ENCODE results near the gene MEGF6. TPM values are rescaled to one million over a fixed set of nuclear protein-coding genes. Genes with fewer than 3 reads are reported as not detected.
A peak's percentile ranks its signal among the peaks of the same experiment; 100 is the strongest.

MEGF6 gene
- total and polyA plus RNA-seq, 4 donors: 6.0 to 19.9 (median 15.3) TPM

DNA sequence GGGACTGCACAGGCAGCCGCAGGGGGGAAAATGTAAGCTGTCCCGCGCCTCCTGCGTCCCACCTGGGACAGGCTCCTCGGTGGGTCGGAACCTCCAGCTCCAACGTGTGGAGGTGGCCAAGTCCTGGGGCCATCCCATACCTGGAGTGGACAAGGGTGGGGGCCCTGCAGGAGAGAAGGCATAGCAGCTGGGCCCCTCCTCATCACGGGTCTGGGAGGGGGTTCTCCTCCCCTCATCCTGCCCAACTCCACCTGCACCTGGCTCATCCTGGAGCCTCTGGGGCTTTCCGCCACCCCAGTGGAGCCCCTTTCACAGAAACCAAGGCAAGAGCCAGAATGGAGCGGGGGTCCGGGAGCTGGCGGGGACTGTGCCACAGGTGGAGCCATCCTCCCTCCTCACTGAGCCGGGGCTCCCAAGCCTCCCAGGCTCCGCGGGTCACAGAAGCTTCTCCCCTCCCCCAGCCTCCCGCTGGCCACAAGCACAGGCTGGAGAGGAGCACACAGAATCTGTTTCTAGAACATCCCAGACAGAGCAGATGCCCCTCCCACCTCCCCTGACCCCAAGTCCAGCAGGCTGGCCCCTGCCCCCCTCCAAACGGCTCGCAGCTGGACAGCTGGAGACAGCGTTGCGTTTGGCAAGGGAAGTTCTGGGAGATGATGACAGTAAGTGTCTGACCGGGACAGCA, 65.8 kb downstream of the MEGF6 start:
- no peak overlapping the region for H3K4me3 ChIP-seq (ENCODE audit: low read depth, low read length)
- H3K36me3 ChIP-seq (ENCODE audit: control insufficient read depth, insufficient read depth, low read length): peaks cover 39% of the 10 kb centered on the region
- 49% methylated on average over 13 of the region's 21 CpGs for WGBS (ENCODE audit: insufficient coverage)
- DNase-seq (ENCODE audit: low read depth in 4 of 6, low spot score in 6 of 6): no peak
- H3K27me3 ChIP-seq (ENCODE audit: control insufficient read depth, insufficient read depth, low read length): no peaks in the 10 kb centered on the region
- no peaks in the 10 kb centered on the region for H3K9me3 ChIP-seq (ENCODE audit: control insufficient read depth, insufficient read depth, low read length)
- peaks cover 56% of the 10 kb centered on the region for H3K4me1 ChIP-seq (ENCODE audit: control insufficient read depth, insufficient read depth, low read length)
- no peak overlapping the region for H3K27ac ChIP-seq (ENCODE audit: low read depth, low read length)

DNA sequence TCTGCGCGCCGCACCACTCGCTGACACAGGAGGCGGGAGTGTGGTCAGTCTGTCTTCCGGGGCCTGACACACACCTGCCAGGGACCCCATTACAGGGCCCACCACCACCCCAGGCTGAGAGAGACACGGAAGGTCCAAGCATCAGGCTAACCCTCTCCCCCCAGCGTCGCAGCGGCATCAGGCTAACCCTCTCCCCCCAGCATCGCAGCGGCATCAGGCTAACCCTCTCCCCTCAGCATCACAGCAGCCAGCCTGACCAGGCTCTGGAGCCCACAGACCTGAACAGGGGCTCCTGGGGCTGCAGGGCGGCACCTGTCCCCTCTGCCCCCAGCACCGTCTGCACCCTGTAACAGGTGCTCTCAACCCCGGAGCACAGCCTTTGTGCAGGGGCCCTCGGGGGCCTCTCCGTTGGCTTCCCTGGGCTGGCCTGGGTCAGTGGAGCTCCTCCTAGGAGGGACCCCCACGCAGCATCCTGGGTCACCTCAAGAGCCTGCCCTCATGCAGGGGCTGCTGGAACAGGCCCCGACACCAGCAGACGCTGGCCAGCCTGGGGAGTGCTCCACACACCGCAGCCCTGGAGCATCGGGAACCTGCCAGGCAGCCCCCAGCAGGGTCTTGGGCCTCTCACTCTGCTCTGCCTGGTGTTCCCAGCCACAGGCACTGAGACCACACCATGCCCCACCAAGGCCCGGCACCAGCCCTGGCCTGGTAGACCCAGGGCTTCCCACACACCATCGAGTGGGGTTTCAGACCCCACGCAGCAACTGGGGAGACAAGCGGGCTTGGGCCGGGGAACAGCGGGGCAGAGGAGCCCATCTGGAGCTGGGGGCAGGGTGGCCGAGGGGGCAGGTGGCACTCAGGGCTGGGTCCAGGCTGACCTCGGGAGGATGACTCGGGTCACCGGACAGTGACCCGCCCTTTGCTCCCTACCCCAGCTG, 67.0 kb downstream of the MEGF6 start:
- H3K4me1 ChIP-seq (ENCODE audit: control insufficient read depth, insufficient read depth, low read length): peaks cover 65% of the 10 kb centered on the region
- H3K27ac ChIP-seq (ENCODE audit: low read depth, low read length): no peak overlapping the region
- 82% methylated on average over 29 of the region's 33 CpGs for whole genome bisulfite sequencing (ENCODE audit: insufficient coverage)
- H3K36me3 ChIP-seq (ENCODE audit: control insufficient read depth, insufficient read depth, low read length): peaks cover 36% of the 10 kb centered on the region
- DNase-seq (ENCODE audit: low read depth in 4 of 6, low spot score in 6 of 6): no peak
- no peak overlapping the region for H3K4me3 ChIP-seq (ENCODE audit: low read depth, low read length)
- H3K9me3 ChIP-seq (ENCODE audit: control insufficient read depth, insufficient read depth, low read length): no peaks in the 10 kb centered on the region
- no peaks in the 10 kb centered on the region for H3K27me3 ChIP-seq (ENCODE audit: control insufficient read depth, insufficient read depth, low read length)

DNA sequence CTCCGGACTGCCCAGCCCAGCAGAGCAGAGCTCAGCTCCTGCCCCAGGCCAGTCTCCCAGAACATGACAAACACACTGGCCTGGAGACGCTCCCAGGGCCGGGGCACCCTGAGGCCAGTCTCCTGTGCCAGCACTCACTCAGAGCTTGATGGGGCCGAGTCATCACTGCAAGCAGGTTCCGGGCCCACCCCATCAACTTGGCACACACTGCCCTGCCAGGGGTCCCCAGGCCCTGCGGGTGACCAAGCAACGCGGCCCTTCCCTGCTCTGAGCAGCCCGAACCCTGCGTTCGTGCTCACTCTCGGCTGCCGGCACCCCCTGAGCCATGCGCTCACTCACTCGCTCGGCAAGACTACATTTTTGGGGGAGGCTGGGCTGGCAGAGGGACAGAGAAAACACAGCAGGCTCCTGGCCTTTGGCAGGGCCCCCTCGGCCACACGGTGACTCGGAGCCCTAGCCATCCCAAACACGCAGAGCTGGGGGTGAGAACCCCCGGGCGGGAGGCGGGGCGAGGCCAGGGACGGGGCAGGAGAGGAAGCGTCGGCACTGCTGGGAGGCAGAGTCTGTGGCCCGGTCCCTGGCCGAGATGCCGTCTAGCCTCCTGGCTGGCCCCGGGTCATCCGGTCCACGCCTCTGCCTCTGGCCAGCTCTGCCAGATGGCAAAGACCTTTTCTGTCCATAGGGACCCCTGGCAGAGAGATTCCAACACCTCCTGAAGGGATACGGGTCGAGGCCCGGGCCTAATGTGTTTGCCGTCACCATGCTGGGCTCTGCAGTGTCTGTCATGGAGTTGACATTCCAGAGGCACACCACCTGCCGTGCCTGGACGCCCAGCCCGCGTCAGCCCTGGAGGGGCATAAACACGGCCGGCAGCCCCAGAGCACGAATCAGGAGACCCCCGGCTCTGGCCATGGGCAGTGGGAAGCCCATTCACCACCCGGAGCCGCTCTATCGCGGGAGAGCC, 68.0 kb downstream of the MEGF6 start:
- Histone ChIP-seq H3K36me3 (ENCODE audit: control insufficient read depth, insufficient read depth, low read length) (peaks cover 26% of the 10 kb centered on the region), H3K4me3 (ENCODE audit: low read depth, low read length) (no peak overlapping the region), H3K4me1 (ENCODE audit: control insufficient read depth, insufficient read depth, low read length) (peaks cover 67% of the 10 kb centered on the region), H3K27ac (ENCODE audit: low read depth, low read length) (no peak overlapping the region), H3K9me3 (ENCODE audit: control insufficient read depth, insufficient read depth, low read length) (no peaks in the 10 kb centered on the region), H3K27me3 (ENCODE audit: control insufficient read depth, insufficient read depth, low read length) (no peaks in the 10 kb centered on the region)
- no peak for DNase-seq (ENCODE audit: low read depth in 4 of 6, low spot score in 6 of 6)
- 46% methylated on average over 49 of the region's 49 CpGs for whole genome bisulfite sequencing (ENCODE audit: insufficient coverage)

DNA sequence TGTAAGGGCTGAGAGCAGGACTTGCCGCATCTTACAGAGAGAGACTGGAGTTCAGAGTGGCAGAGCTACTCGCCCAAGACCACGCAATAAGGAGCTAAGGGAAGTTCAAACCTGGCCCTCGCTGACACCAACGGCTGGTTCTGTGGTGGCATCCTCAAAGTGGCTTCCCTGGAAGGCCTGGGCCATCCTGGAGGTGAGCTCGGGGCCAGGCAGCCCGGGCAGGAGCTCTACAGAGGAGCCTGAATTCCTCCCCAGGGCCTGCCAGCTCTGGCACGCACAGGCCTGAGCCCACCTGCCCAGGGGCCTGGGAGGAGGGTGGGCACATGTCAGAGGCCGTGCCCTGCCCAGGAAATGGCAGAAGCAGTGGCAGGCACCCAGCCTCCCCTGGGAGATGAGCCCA, 68.6 kb downstream of the MEGF6 start:
- H3K4me1 ChIP-seq (ENCODE audit: control insufficient read depth, insufficient read depth, low read length): peaks cover 66% of the 10 kb centered on the region
- H3K9me3 ChIP-seq (ENCODE audit: control insufficient read depth, insufficient read depth, low read length): no peaks in the 10 kb centered on the region
- H3K36me3 ChIP-seq (ENCODE audit: control insufficient read depth, insufficient read depth, low read length): peaks cover 19% of the 10 kb centered on the region
- H3K4me3 ChIP-seq (ENCODE audit: low read depth, low read length): no peak overlapping the region
- WGBS (ENCODE audit: insufficient coverage): 88% methylated on average over 9 of the region's 9 CpGs
- no peak for DNase-seq (ENCODE audit: low read depth in 4 of 6, low spot score in 6 of 6)
- no peaks in the 10 kb centered on the region for H3K27me3 ChIP-seq (ENCODE audit: control insufficient read depth, insufficient read depth, low read length)
- no peak overlapping the region for H3K27ac ChIP-seq (ENCODE audit: low read depth, low read length)

DNA sequence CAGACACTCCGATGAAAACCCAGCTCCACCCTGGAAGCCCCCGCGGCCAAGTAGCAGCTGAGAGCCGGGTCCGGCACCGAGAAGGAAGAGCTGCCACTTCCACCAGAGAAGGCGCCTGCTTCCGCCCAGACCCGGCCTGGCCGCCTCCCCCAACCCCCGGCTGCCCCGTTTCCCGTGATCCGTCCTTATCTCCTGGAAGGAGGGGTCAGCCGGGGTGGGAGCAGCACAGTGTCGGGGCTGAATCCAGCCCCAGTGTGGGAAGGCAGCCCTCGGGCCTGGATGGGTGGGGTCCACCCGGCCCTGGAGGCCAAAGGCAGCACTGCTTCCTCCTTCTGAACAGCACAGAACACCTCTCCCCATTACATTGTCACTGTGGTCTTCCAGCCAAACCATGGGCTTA, 69.4 kb downstream of the MEGF6 start:
- H3K9me3 ChIP-seq (ENCODE audit: control insufficient read depth, insufficient read depth, low read length): no peaks in the 10 kb centered on the region
- H3K27me3 ChIP-seq (ENCODE audit: control insufficient read depth, insufficient read depth, low read length): no peaks in the 10 kb centered on the region
- 68% methylated on average over 17 of the region's 18 CpGs for WGBS (ENCODE audit: insufficient coverage)
- H3K4me1 ChIP-seq (ENCODE audit: control insufficient read depth, insufficient read depth, low read length): peaks cover 58% of the 10 kb centered on the region
- H3K36me3 ChIP-seq (ENCODE audit: control insufficient read depth, insufficient read depth, low read length): peaks cover 12% of the 10 kb centered on the region
- no peak overlapping the region for H3K27ac ChIP-seq (ENCODE audit: low read depth, low read length)
- H3K4me3 ChIP-seq (ENCODE audit: low read depth, low read length): no peak overlapping the region
- no peak for DNase-seq (ENCODE audit: low read depth in 4 of 6, low spot score in 6 of 6)

DNA sequence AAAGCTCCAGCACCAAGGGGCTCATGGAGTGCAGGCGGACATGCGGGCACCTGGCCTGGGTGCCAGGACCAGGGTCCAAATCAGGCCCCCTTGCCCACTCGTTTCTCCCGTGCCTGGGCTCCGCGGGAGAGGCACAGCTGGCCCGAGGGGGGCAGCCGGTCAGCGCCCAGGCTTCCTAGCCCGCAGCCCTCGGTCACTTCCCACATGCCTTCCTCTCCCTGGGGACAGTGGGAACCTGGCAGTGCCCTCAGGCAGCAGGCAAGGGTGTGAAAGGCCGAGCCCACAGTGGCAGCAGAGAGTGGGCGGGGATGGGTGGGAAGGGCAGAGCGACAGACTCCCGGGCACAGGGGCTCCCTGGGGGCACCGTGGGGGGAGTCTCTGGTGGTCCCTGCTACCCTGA, 69.8 kb downstream of the MEGF6 start:
- H3K4me1 ChIP-seq (ENCODE audit: control insufficient read depth, insufficient read depth, low read length): peaks cover 58% of the 10 kb centered on the region
- H3K27ac ChIP-seq (ENCODE audit: low read depth, low read length): no peak overlapping the region
- DNase-seq (ENCODE audit: low read depth in 4 of 6, low spot score in 6 of 6): no peak
- no peaks in the 10 kb centered on the region for H3K27me3 ChIP-seq (ENCODE audit: control insufficient read depth, insufficient read depth, low read length)
- WGBS (ENCODE audit: insufficient coverage): 90% methylated on average over 16 of the region's 16 CpGs
- H3K4me3 ChIP-seq (ENCODE audit: low read depth, low read length): no peak overlapping the region
- no peaks in the 10 kb centered on the region for H3K9me3 ChIP-seq (ENCODE audit: control insufficient read depth, insufficient read depth, low read length)
- H3K36me3 ChIP-seq (ENCODE audit: control insufficient read depth, insufficient read depth, low read length): peaks cover 11% of the 10 kb centered on the region

DNA sequence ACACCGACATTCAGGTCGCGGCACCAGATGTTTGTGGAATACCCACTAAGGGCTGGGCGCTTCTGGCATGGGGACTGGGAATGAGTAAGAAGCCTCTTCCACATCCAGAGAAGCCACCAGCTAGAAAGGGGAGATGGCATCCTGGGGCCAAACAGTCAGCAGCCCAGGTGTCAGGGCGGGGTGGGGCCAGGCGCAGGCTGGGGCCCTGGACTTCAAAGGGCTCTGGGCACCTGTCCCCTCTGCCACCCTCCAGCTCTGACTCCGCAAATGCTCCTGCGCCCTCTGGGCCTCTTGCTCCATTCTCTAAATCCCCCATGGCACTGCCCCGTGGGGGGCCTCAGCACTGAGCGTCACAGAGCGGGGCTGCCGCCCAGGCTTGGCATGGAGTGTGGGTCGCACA, 70.4 kb downstream of the MEGF6 start:
- Histone ChIP-seq H3K9me3 (ENCODE audit: control insufficient read depth, insufficient read depth, low read length) (no peaks in the 10 kb centered on the region), H3K27ac (ENCODE audit: low read depth, low read length) (no peak overlapping the region), H3K36me3 (ENCODE audit: control insufficient read depth, insufficient read depth, low read length) (peaks cover 11% of the 10 kb centered on the region), H3K4me1 (ENCODE audit: control insufficient read depth, insufficient read depth, low read length) (peaks cover 52% of the 10 kb centered on the region), H3K27me3 (ENCODE audit: control insufficient read depth, insufficient read depth, low read length) (no peaks in the 10 kb centered on the region), H3K4me3 (ENCODE audit: low read depth, low read length) (no peak overlapping the region)
- WGBS (ENCODE audit: insufficient coverage): 93% methylated on average over 13 of the region's 13 CpGs
- no peak for DNase-seq (ENCODE audit: low read depth in 4 of 6, low spot score in 6 of 6)

DNA sequence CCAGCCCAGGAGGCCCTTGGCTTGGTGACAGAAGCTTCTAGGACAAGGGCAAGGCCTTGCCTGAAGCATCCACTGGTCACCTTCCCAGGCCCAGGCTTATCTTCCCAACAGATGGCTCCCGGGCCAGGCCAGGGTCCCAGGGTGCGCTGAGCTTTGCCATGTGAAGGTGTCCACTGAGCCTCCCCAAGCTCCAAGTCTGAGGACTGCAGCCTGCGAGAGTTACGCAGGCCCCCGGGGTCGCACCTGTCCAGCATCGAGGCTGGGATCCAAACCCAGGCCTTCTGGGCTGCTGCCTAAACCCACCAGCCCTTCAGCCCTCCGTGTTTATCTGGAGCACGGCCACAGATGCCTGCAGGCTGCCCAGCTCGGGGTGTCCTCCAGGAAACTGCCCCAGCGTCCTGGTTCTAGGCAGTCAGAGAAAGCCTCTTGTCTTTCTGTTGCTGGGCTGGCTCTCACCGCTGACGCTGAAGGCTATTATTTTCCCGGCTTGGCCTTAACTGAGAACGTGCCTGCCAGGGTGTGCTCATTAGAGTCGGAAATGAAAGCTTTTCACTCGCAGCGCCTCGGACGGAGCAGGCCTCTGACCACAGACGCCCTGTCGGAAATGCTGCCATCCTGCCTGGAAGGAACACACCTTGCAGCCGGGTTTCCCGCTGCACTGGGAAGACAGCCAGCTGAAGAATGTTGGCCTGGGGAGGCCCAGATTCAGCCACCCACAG, 71.4 kb downstream of the MEGF6 start:
- H3K27ac ChIP-seq (ENCODE audit: low read depth, low read length): peak overlapping the region; percentile 67
- no peaks in the 10 kb centered on the region for H3K27me3 ChIP-seq (ENCODE audit: control insufficient read depth, insufficient read depth, low read length)
- H3K36me3 ChIP-seq (ENCODE audit: control insufficient read depth, insufficient read depth, low read length): peaks cover 11% of the 10 kb centered on the region
- peak in 2 of 6 donors; percentile 68 to 76 for DNase-seq (ENCODE audit: low read depth in 4 of 6, low spot score in 6 of 6)
- 41% methylated on average over 24 of the region's 24 CpGs for WGBS (ENCODE audit: insufficient coverage)
- H3K4me3 ChIP-seq (ENCODE audit: low read depth, low read length): no peak overlapping the region
- H3K4me1 ChIP-seq (ENCODE audit: control insufficient read depth, insufficient read depth, low read length): peaks cover 49% of the 10 kb centered on the region
- H3K9me3 ChIP-seq (ENCODE audit: control insufficient read depth, insufficient read depth, low read length): no peaks in the 10 kb centered on the region

DNA sequence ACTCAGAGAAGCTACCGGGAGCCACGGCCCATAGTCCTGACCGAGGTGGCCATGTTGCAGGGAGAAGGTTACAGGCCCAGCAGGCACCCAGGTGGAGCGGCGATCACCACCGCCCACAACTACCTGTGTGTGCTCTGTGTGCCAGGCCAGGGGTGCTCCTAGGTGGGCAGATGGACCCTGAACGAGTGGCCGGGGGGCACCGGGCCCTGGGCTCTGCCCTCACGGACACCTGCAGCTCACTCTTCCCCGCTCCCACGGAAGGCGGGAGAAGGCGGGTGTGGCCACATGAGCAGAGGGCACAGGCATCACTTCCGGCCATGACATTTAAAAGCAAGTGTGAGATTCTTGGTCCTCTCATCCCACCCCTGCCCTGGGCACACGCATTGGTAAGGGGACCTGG, 73.9 kb downstream of the MEGF6 start:
- Histone ChIP-seq H3K4me1 (ENCODE audit: control insufficient read depth, insufficient read depth, low read length) (peaks cover 35% of the 10 kb centered on the region), H3K27me3 (ENCODE audit: control insufficient read depth, insufficient read depth, low read length) (no peaks in the 10 kb centered on the region)
- 94% methylated on average over 16 of the region's 16 CpGs for WGBS (ENCODE audit: insufficient coverage)

More for the DNA sequence above, 73.9 kb downstream of the MEGF6 start:
- no peaks in the 10 kb centered on the region for H3K9me3 ChIP-seq (ENCODE audit: control insufficient read depth, insufficient read depth, low read length)
- no peak overlapping the region for H3K4me3 ChIP-seq (ENCODE audit: low read depth, low read length)
- no peak for DNase-seq (ENCODE audit: low read depth in 4 of 6, low spot score in 6 of 6)
- no peak overlapping the region for H3K27ac ChIP-seq (ENCODE audit: low read depth, low read length)
- H3K36me3 ChIP-seq (ENCODE audit: control insufficient read depth, insufficient read depth, low read length): peaks cover 7% of the 10 kb centered on the region
